Fibroblast of peridontal ligament (primary cell): ENCODE measurements around the gene FBXL4.
A peak's percentile ranks its signal among the peaks of the same experiment; 100 is the strongest.

Experiments used
- DNase-seq: peaks from one replicate; pipeline ENCODE4 v3.0.0-alpha.2; 2010; ENCODE audit errors: extremely low read depth

The FBXL4 gene

DNA sequence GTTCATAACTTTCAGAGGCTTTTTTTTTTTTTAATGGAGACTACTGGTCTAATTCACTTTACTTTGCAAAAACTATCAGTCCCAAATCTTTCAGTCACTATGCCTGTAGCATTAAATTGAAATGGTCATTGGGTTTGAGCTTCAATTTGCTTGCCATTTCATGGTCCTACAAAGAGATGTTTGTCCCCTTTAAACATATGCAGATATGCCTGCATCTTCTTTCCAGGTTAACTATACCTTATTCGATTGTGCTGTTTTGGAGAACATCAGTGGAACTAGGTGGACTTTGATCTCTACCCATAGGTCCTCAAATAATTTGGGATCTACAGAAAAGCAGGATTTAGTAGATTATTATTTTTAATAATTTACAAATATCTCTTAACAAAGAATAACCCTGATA, 108.8 kb downstream of the FBXL4 start:
- no peak for DNase-seq

DNA sequence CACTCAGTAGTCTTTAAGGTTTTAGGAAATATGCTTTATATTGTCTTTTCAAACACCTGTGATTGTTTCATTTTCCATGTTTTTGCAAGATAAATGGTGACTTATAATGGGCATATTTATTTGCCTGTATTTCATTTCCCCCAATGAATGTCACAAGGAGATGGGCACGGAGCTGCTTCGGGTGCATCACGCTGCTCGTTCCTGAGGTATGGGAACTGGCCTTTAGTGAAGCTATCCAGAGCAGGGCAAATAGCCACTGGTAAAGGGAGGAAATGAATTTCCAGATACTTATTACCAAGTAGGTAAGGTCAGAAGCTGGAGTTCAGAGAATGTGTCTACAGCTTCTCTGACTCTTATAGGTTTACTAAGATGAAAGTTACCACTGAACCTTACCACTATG, 109.7 kb downstream of the FBXL4 start:
- DNase-seq, result no peak

DNA sequence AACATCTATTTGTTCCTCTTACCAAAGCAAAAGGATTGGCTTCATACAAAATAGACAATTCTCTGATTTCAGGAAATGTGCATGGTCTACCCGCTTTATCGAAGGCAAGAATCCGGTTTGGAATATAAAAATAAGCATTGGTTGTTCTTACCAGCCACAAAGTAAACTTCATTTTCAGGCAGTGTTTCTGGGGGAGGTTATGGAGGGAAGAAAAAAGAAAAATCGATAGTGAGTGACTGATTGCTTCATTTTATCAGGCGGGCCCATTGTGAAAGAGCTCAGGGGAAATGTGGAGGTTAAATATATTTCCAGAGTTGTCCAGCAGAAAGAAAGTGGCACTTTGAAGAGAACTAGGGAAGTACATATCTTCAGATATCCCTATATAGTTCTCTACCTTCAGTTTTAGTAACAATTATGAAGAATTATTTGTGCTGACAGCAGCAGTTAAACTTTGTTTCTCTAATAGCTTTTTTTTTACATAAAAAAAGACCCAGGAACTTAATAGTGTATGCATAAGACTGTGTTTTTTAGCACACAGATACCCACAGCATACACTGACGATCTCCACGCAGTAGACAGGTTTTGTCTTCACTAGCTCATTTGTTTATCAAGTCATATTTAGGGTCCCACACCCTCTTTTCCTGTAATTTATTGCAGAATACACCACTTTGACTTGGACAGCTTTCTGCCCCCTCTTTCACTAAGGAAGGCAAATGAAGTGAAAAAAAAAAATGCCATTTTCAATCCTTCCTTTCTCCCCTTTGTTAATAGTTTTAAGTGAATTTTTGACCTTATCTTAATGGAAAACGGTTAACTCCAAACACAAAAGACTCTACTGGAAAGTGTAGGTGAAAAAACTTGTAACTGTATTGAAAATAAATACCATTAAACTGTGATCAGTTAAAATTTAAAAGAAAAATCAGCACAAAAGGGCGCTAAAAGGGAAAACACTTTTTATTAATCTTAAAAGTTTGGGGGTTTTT, 110.5 kb downstream of the FBXL4 start:
- no peak for DNase-seq

DNA sequence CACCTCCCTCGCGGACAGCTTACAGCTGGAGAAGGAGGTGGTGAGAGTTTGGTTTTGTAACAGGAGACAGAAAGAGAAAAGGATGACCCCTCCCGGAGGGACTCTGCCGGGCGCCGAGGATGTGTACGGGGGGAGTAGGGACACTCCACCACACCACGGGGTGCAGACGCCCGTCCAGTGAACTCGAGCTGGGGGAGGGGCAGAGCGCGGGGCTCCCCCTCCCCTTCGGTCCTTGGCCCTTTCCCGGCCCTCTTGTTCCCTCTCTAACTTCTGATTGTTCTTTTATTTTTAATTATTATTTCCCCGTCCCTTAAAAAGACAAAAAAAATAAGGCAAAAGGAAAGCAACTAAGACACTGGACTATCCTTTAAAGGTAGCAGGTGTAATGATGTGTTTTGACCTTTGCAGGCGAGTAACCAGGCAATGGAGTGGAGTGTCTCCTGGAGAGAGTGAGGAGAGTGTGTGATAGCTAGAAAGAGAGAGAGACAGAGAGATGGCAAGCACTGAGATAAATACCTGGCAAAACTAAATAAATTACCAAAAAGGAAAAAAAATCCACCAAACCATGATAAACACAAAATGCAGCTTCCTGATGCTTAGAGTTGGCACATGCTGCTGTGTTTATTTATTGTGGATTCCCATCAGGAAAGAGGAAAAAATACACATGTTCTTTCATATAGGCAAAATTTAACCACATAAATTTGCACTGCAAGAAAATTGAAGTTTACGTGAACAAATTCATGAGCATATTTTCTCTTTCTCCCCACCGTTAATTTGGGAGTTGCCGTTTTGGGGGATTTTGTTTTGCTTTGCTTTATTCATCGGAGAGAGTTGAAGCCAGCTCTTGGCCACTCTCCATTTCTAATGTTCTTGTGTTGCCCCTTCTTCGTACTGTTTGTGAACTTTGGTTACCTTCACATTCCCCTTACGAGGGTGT, 111.5 kb downstream of the FBXL4 start:
- no peak for DNase-seq

DNA sequence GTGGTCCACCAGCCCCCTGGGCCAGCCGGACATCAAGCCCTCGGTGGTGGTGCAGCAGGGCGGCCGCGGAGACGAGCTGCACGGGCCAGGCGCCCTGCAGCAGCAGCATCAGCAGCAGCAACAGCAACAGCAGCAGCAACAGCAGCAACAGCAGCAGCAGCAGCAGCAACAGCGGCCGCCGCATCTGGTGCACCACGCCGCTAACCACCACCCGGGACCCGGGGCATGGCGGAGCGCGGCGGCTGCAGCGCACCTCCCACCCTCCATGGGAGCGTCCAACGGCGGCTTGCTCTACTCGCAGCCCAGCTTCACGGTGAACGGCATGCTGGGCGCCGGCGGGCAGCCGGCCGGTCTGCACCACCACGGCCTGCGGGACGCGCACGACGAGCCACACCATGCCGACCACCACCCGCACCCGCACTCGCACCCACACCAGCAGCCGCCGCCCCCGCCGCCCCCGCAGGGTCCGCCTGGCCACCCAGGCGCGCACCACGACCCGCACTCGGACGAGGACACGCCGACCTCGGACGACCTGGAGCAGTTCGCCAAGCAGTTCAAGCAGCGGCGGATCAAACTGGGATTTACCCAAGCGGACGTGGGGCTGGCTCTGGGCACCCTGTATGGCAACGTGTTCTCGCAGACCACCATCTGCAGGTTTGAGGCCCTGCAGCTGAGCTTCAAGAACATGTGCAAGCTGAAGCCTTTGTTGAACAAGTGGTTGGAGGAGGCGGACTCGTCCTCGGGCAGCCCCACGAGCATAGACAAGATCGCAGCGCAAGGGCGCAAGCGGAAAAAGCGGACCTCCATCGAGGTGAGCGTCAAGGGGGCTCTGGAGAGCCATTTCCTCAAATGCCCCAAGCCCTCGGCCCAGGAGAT, 112.4 kb downstream of the FBXL4 start:
- no peak for DNase-seq

DNA sequence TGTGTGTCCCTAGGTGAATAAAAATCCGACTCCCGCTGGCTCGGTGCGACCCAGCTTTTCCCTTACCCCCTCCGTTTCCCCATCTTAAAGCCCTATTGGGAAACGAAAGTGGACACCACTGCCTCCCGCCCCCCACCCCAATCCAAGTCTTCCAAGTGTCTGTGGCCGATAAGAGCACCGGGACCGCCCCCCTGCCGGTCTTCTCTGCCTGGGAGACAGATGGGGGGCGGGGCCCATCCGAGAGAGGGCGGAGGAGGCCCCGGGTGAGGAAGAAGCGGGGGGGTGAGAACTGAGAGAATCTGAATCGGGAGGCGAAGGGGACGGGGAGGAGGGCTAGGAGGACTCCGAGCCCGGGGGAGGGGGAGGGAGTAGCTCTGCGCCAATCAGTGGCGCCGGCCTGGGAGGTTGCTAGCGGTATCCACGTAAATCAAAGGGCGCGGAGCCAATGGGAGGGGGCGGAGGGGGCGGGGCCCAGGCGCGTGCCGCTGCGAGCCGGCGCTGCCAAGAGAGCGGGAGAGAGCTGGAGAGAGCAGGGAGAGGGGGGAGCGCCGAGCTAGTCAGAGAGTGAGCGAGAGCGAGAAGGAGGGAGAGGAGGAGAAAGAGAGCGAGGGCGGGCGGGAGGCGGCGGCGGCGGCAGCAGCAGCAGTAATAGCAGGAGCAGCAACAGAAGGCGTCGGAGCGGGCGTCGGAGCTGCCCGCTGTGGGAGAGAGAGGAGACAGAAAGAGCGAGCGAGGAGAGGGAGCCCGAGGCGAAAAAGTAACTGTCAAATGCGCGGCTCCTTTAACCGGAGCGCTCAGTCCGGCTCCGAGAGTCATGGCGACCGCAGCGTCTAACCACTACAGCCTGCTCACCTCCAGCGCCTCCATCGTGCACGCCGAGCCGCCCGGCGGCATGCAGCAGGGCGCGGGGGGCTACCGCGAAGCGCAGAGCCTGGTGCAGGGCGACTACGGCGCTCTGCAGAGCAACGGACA, 113.4 kb downstream of the FBXL4 start, which contains the start of gene POU3F2:
Gene POU3F2, plus strand, starts transcription at position 515 of the 972 bp plus-strand sequence. Its CDS starts 300 bp downstream, at position 815.
- peak; percentile 37 for DNase-seq

DNA sequence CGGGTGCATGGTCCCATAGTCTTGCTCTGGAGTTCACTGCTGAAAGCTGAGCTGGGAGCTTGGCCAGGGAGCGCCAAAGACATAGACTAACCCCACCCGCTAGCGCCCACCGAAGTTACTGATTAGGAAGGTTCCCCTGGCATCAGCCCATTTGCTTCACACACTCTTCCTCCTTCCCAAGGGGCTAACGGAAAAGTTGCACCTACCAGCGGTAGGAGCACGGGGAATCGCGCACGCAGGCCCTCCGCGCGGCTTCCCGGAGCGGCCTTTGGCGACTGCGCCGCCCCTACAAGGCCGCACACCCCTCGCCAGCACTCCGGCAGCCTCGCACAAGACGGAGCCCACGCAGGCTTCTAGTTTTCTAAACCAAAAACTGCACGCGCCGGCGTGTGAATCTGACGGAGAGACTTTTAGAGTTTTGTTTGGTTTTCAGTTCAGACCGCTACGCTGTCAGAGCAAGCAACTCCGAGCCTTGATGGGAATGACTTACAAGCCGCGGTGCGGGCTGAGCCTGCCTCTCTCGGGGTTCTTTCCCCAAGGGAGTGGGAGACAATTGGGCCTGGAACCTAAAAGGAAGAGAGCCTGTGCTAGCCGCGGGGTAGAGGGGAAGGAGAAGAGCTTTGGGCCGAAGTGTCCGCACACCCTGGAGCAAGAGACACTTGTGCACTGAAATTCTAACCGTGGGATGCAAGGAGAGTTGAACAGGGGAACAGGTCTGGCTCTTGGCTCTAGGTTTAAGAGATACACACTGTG, 114.3 kb downstream of the FBXL4 start:
- DNase-seq, result peak; percentile 33

DNA sequence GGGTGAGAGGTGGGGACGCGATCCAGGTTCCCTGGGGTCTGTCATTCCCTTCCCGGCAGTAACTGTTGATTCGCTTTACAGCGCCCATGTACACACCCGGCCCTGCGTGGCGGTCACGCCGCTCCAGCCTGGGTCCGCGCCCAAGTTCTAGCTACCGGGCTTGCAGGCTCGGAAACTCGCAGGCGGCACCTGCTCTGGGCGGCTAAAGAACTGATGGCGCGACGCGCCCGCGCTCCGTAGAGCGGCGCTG, 114.8 kb downstream of the FBXL4 start:
- DNase-seq, result peak; percentile 15

DNA sequence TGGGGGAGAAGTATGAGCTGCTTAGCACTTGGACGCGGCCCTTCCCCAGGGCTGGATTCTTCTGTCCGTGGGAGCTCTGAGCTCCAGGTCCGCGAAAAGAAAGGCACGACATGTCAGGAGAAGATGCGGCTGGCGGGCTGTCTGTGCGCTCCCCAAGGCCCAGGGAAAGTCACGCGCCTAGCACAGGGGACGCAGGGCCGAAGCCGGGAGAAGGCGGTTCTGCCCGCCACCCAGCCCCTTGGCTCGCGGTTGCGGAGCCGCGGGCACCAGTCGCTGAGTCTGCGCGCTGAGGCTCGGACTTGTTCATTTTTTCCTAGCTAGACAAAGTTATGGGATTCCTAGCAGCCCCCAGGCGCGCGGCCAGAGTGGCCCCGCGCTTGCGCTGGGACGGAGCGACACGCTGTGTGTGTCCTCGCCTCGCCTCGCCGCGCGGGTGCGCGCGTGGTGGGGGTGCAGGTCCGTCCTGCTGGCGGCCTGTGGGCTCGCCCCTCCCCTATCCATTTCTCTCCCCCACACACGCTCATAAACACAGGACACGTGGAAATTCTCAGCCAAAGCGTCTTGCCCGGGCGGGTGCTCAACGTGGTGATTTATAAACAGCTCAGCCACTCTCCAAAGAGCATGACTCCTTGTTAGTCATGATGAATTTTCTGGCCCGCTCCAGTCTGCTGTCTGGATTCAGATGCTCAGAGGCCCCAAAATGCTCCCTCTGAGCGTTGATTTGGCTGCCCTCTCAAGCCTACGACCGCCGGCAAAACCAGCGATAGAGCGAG, 115.3 kb downstream of the FBXL4 start:
- DNase-seq, result peak; percentile 66

DNA sequence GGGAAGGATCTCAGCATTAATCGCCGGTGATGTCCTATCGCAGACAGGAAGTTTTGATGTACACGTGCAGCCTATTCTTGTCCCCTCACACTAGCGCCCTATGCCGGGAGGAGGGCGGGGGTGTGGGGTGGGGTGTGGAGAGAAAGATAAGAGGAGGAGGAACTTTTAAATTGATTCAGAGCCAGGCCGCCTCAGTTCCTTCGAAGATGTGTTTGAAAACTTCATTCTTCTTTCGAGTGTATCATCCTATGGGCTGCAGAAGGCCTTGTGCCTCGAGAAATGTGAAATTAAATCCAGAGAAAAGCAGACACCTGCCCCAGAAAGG, 115.8 kb downstream of the FBXL4 start:
- no peak for DNase-seq

DNA sequence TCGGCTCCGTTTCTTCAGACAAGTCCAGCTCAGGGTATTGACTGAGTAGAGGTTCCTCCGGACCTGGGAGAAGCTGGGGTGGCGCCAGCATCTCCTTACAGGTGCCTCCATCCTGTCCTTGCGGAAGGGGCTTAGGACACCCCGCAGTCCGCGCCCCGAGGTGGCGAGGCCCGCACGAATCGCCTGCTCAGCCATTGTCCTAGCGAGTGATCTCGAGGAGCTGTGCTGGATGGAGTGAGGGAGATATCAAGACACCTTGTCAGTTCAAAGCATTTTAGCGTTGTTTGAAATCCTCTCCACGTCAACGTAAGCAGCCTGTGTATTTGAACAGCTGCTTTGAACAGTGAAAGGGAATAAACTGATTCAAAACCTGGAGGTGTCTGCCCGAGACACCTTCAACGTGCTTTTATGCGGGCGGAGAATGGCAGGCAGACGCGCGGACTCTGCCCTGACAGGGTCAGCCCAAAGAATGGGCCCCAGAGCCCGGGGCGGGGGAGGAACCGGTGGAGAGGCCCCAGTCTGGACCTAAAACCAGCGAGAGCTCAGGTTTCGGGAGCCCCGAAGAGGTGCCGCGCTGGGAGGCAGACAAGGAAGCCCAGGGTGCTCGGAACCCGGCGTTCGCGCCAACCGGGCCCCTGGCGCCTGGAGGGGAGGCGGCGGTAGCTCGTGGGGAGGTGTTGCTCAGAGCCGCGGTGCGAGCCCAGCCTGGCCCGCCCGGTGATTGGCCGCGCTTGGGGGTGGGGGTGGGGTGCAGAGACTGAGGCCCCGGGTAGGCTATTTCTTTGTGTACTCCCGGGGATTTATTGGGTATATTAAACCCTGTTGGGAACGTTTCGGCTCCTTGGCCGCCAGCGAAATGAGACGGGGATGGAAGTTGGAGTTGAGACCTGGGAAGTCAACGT, 116.4 kb downstream of the FBXL4 start:
- DNase-seq, result no peak

DNA sequence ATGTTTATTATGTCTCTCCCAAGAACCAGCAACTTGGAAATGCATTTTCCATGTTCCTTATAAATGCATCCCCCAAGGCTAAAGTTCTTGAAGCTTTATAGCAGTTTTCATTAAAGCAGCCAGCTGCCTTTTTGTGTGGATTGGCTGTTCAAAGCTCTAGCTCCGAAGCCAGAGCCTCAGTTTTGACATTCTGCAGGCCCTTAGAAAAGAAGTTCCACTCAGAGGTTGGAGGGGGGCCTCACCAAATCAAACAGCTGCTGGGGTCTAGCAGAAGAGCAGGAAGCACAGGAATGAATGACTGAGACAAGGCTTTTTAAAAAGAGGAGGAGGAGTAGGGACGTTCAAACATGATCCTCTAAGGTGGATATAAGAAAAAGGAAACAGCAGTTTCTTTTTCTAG, 117.6 kb downstream of the FBXL4 start:
- no peak for DNase-seq

DNA sequence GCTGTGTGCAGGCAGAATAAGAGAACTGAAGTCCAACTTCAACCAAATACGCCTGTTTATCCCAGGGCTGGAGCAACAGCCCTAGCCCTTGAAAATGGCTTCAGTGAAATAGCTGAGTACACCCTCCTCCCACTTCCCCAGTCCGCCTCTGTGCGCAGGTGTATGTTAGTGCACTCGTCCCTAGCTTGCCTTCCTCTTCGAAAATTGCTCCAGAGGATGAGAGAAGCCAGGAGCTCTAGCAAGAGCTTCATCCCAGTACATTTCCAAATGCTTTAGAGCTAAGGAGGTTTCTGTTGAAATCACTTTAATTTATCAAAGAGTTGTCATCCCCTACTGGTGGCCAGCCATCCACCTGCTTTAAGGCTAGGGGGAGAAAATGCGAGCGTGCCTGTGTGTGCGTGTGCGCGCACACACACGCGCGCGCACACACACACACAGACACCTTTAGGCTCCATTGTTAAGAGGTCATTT, 118.8 kb downstream of the FBXL4 start:
- no peak for DNase-seq

DNA sequence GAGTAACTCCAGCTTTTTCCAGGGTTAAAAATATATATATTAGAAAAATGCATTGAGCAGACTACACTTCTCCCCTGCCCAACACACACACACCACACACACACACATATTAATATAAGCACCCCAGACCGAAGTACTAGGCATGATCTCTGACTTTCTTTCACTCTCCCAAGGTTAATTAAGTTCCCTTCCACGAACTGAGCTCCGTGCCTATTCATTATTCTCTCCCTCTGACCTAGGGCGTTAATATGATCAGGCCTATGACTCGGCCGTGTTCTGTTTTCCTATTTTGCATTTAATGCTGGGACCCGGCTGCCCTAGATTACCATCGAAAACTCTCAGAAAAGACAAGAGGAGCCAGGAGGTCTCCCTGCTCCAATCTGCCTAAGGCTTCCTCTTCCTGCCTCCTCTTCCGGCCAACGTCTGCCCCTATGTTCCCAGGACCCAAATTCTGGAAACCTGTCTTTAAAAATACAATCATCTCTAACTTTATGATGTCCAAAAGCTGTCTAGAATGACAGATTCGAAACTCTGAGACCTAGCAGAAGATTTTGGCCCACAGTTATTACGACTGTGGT, 119.4 kb downstream of the FBXL4 start:
- DNase-seq, result no peak

DNA sequence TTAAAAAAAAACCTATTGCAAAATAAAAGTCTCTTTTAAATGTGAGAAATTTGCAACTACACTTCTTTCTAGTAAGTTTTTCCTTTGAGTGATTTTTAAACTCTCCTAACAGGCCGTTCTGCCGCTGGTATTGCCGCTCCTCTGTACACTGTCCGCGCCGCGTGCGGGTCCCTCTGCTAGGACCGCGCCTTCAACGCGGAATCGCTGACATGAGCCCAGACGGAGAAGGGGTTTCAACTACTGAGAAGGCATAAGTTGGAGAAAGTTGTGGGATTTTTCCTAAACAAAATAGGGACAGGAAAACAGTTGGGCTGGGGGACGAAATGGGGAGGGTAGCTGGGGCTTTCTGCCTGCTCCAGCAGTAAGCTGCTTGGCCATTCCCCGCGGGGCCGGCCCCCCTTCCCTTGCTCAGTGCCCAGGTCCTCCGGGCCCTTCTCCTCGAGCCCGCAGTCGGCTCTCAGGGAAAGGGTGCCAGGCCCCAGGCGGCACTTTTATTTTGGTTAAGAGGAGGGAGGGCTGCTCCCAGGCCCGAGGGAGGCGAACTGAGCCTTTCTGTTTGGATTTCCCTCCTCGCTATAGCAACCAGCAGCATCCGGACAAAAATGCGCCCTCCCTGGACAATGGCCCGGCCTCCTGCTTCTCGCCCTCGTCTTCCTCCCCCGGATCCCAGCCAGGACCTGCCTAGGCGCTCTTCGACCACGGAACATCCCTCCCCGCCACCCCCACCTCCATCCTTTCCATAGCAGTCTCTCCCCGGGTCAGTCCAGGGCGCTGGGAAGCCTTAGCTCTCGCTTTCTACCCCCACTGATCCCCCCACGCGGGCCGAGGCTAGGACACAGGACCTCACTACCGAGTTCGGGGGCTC, 120.2 kb downstream of the FBXL4 start:
- DNase-seq, result no peak

DNA sequence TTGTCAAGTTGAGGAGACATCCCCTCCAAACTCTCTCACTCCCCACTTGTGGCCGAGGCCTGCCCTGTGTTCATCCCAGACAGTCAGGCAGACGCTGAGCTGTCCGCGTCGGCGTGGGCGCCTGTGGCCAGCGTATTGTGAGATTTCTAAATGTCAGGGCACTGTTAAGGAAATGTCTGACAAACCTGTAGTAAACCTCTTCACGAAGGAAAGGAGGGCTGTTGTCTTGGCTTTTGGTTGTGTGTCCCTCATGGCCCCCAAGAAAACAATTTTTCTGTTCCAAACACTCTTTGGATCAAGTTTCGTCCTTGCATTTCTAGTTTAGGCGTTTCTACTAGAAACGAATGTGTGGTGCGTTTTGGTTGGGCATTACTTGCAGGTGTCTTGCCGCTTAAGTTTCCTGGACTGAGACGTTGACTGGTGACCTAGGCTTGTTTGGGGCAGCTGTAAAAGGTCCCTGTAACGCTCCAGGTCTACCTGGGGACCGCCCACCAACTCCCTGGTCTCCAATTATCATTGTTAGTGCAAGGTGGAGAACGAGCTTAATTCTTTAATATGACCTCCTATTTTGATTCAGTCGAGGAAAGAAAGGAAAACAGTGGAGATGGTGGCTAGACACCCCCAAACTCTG, 122.0 kb downstream of the FBXL4 start:
- no peak for DNase-seq
